AG10803 (cell line): ENCODE results near the gene TLR9.

Experiments used
- DNase-seq: peaks from one replicate; pipeline ENCODE4 v3.0.0; 2010; ENCODE audit warnings: low read depth
- H3K4me3 ChIP-seq: 2 replicates; pipeline ENCODE4 v1.5.1; 2011; ENCODE audit warnings: mild to moderate bottlenecking, low read length, control low read depth
- TF ChIP-seq, protein P1 (sequence below): conservative IDR thresholded peaks from 2 replicates; pipeline ENCODE4 v1.5.1; 2011; ENCODE audit warnings: mild to moderate bottlenecking, low read length, control low read depth, inconsistent platforms

TLR9 gene

DNA sequence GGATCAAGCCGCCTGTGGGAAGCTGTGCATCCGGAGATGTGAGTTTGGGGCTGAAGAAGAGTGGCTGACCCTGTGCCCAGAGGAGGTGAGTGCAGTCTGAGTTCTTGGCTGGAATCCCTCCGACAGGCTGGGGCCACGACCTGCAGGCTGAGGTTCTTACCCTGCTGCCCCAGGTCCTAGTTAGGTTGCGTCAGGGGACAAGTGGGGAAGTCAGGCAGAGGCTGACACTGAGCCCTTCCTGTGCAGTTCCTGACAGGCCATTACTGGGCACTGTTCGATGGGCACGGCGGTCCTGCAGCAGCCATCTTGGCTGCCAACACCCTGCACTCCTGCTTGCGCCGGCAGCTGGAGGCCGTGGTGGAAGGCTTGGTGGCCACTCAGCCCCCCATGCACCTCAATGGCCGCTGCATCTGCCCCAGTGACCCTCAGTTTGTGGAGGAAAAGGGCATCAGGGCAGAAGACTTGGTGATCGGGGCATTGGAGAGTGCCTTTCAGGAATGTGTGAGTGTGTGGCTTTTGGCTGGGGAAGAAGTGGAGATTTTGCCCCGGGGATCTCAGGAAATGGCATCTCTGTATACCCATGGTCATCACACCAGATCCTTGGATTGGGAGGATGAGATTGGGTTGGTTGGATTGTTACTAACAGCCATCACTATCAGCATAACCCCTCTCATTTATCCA, 21.4 kb upstream of the TLR9 start:
- DNase-seq, result no peak
- TF ChIP-seq, protein P1, sequence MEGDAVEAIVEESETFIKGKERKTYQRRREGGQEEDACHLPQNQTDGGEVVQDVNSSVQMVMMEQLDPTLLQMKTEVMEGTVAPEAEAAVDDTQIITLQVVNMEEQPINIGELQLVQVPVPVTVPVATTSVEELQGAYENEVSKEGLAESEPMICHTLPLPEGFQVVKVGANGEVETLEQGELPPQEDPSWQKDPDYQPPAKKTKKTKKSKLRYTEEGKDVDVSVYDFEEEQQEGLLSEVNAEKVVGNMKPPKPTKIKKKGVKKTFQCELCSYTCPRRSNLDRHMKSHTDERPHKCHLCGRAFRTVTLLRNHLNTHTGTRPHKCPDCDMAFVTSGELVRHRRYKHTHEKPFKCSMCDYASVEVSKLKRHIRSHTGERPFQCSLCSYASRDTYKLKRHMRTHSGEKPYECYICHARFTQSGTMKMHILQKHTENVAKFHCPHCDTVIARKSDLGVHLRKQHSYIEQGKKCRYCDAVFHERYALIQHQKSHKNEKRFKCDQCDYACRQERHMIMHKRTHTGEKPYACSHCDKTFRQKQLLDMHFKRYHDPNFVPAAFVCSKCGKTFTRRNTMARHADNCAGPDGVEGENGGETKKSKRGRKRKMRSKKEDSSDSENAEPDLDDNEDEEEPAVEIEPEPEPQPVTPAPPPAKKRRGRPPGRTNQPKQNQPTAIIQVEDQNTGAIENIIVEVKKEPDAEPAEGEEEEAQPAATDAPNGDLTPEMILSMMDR, result no peak
- peak overlapping the region; percentile 77; the same call in 1 of the 2 replicates for H3K4me3 ChIP-seq

DNA sequence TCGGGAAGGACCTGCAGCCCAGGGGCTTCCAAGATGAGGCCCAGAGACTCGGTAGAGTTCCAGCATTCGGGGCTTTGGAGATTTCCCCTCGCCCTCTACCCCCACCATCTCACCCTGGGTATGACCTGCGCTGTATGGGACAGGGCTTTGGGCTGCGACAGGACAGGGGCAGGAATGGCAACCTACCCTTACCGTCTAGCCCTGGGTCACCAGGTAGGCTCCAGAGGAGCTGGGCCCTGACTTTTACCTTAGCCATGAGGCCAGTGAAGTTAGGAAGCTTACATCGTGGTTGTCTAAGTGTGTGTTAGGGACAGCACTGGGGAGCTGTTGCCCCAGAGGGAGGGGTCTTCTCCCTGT, 20.8 kb upstream of the TLR9 start:
- H3K4me3 ChIP-seq, result peak overlapping the region; percentile 77
- DNase-seq, result no peak
- TF ChIP-seq, protein P1, result no peak

DNA sequence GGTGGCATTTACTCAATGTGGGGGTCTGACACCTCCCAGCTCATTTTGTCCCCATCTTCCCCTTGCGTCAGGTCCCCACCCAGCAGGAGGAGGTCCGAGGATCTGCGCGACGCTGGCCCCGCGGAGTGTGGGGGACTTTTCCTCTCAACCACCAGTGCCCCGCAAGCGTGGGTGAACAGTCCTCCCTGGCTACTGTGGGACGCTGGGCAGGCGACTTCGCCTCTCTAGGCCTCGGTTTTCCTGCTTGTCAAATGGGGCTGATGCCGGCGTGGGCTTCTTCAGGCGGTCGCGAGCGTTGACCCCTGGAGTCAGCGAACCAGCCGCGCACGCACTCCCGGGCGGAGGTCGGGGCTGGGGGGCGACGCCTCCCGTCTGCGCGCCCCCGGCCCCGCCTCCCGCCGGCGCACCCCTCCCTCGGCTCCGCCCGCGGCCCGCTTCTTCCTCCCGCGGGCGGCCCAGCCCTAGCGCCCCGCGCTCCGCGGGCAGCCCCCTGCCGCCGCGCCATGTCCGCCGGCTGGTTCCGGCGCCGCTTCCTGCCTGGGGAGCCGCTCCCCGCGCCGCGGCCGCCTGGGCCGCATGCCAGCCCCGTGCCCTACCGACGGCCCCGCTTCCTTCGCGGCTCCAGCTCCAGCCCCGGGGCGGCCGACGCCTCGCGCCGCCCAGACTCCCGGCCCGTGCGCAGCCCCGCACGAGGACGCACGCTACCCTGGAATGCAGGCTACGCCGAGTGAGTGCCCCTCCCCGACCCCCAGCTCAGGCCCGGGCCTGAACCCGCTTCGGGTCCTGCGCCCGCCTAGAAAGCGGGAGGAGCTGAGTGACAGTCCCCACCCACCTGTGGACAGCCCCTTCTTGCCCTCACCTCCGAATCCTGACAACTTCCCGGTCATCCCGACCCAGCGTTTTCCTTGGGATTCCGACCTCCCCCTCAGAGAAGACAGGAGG, 20.1 kb upstream of the TLR9 start, which contains the start of gene PPM1M:
TSS of gene PPM1M (plus strand) at position 438 of the 942 bp plus-strand sequence. CDS start at position 504, 66 bp downstream.
- peak within 1 kb of the TSS; percentile 77 for H3K4me3 ChIP-seq
- TF ChIP-seq, protein P1, result no peak
- peak; percentile 55 for DNase-seq

DNA sequence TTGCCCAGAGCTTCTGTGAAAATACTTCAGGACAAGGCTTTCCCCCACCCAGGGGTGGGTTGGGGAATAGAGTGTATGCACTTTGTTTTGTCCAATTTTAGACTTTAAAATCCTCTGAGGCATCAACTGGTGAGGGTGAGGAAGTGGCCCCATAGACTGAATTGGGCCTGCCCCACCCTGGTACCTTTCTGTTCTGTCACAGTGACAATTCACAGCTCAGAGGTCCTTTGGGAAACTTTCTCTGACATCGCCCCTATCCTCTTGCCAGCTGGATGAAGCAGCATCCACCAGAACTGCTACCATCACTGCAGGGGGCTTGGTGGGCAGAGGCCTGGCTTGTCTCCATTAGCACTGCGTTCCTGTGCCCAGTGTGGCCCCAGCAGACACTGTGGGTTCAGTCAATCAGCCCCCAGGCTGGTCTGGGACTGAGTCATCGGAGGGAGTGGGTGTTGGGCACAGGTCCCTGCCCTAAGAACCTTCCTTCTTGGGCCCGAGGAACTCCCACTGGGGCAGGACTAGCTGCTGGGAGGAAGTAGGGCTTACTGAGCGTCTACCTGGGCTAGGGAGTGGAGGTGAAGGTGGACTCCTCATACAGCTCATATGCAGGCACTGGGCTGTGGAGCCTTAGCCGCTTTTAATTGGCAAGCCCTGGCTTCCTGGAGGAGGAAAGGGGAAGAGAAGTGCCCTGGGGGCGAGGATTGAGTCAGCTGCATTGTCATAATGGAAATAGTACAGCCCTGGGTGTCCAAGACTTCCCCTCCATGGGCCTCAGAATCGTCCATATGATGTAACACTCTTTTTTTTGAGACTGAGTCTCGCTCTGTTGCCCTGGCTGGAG, 18.6 kb upstream of the TLR9 start:
- TF ChIP-seq, protein P1, result no peak
- peak; percentile 22 for DNase-seq
- no peak overlapping the region for H3K4me3 ChIP-seq

DNA sequence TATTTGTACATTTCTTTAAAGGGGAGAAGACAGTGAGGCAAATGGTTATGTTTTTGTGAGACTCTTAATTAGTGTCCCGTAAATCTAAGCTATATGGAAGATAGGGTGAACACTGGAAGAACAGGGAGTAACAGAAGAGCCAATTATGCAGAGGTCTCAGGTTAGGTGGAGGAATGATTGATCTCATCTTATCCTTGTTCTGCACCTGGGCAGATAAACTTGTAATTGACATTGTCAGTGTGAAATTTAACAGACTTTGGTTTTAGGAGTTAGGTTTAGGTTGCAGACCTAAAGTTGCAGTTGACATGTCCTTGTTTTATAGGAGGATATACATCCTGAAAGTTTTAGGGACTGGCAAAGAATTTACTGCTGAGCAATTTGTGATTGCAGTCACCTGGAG, 16.6 kb upstream of the TLR9 start:
- no peak overlapping the region for H3K4me3 ChIP-seq
- TF ChIP-seq, protein P1, result no peak
- no peak for DNase-seq

DNA sequence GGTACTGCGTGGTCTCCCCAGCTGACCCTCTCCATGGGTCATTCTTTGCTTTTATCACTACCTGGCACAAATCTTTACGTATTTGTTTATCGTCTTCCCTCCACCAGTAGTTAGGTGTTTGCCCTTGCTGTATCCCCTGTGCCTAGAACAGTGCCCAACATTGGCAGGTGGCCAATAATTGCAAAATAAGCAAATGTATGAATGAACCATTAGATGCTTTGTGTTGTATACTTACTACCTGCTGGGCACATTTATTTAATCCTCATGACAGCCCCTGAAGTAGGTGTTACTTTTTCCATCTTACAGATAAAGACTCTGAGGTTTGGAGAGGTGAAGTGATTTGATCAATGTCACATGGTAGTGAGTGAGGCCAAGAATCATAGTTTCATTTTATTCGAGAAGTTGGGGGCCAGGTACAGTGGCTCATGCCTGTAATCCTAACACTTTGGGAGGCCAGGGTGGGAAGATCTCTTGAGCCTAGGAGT, 15.5 kb upstream of the TLR9 start:
- TF ChIP-seq, protein P1, result no peak
- no peak for DNase-seq
- H3K4me3 ChIP-seq, result no peak overlapping the region
